GM21786 (cell line): ENCODE results near the gene ADORA1.

Experiments used
- ATAC-seq: cut with Tn5 transposase; IDR thresholded peaks from one replicate; pipeline ENCODE4 v1.9.1; 2021; ENCODE audit not compliant: unreplicated experiment

Gene ADORA1

DNA sequence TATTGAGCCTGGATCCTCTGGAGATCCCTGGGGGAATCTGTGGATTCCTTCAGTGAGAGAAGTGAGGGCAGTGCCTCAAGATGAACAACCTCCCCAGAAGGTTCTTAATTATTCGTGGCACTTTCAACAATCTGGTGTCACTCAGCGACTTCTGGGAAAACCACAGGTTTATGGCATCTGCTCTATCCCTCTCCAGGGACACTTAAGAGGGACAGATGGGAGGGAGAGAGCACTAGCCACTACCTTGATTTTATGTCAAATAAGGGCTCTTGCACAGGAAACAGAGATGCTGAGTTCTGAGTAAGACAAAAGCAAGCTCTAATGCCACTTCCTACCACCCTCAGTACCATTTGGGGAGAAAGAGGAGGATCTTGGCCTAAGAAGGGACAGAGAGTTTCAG lies 80.2 kb downstream of the ADORA1 start:
- no peak for ATAC-seq

DNA sequence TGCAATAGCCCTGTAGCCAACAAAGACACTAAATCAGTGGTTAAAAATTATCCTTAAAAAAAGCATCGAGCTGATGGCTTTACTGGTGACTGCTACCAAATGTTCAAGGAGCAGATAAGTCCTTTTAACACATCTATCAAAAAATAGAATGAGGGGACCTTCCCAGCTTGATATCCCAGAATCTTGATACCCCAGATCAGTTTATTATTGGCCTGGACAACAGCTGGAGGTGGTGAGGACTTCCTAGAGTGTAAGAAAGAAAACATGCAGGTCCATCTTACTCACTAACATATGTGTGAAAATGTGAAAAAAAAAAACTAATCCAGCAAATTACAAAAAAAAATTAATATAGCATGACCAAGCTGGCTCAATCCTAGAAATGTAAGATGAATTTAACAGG lies 80.7 kb downstream of the ADORA1 start:
- no peak for ATAC-seq

DNA sequence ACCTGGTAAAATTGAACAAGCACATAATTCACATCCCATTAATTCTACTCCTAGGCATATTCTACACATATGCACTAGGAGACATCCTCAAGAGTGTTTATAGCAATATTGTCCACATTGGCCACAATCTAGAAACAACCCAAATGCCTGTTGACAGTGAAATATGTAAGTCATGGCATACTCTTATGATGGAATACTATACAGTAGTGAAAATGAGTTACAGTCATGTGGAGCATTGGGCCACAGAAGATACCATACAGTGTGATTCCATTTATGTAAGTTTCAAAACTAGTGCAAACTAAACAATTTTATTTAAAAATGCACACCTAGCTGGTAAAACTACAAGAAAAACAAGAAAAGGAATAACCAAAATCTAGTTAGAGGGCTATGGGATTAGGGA lies 82.8 kb downstream of the ADORA1 start:
- ATAC-seq: no peak

DNA sequence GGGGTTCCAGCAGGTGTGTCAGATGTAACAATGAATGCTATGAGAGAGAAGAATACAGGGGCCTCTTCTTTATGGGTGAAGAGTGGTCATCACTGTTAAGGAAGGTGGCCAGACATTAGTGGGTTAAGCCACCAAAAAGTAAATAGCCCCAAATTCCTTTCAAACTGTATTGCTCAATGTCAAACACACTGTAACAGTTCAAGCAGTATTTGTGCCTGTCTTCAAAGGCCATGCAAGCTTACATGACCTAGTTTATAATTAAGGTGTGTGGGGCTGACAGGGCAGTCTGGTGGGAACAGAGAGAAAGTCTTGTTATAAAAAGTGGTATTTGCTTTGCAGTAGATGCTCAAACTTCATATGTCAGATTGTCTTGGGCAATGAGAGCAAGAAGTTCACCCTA lies 83.5 kb downstream of the ADORA1 start:
- ATAC-seq: no peak

DNA sequence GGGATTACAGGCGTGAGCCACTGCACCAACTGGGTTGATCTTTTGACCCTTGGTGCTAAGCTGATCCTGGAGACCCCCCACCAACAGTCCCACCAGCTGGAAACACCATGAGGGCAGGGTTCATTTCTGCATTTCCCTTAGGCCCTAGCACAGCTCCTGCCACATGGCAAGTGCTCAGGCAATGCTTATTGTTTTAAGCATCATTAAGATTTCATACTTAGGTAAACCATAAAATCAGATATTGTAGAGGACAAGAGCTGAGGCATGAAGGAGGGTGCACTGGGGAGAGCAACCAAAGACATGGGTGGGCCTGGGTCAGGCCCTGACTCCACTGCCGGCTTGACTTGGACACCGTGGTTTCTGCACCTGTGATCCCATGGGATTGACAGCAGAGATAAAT lies 84.3 kb downstream of the ADORA1 start:
- no peak for ATAC-seq

DNA sequence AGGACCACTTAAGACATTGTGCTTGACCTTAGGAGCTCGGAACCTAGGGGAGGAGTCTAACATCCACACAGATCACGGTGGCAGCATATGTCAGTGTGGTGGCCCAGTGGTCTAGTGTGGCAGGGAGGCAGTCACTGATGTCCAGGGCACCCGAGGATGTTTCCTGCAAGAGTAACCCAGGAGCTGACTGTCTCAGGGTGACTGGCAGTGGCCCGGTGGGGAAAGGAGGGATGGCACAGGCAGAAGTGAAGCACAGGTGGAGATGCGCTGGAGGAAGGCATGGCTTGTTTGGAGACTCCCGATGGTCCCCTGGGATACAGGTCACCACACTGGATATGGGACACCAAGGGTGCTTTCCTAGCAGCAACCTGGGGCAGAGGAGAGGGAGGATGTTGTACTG lies 85.6 kb downstream of the ADORA1 start:
- ATAC-seq: no peak

DNA sequence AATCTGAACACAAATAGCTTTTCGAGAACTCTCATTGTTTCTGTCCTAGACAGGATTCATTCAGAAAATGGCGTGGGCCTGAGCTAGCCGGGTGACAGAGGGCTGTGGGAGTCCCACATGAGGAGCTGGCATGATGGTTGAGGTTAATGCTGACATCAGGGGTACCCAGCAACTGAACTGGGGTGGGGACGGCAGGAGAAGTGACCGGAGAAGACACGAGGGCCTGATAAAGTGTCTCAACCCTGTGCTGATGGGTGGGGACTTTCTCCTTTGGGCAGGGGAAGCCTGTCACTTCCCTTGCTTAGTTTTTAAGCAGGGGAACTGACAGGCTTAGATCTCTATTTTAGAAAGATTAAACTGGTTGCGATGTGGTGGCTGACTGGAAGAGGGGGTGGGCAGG lies 87.3 kb downstream of the ADORA1 start:
- ATAC-seq: no peak

DNA sequence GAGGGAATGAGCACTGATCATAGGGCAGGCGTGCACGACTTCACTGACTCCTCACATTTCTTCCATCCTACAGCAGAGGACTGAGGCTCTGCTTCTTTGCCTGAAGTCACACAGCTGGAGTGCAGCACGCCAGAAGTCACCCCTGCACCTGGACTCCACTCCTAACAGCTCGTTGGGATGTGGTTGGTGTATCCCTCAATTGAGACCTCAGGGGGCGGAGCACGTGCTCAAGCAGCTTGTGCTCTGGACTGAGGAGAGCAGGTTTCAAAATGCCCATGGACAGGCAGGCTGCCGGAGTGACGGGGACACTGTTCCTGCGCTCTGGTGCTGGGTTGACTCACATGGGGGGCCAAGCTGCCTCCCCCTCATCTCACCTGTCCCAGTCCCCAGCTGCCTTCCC lies 88.0 kb downstream of the ADORA1 start:
- ATAC-seq: no peak

DNA sequence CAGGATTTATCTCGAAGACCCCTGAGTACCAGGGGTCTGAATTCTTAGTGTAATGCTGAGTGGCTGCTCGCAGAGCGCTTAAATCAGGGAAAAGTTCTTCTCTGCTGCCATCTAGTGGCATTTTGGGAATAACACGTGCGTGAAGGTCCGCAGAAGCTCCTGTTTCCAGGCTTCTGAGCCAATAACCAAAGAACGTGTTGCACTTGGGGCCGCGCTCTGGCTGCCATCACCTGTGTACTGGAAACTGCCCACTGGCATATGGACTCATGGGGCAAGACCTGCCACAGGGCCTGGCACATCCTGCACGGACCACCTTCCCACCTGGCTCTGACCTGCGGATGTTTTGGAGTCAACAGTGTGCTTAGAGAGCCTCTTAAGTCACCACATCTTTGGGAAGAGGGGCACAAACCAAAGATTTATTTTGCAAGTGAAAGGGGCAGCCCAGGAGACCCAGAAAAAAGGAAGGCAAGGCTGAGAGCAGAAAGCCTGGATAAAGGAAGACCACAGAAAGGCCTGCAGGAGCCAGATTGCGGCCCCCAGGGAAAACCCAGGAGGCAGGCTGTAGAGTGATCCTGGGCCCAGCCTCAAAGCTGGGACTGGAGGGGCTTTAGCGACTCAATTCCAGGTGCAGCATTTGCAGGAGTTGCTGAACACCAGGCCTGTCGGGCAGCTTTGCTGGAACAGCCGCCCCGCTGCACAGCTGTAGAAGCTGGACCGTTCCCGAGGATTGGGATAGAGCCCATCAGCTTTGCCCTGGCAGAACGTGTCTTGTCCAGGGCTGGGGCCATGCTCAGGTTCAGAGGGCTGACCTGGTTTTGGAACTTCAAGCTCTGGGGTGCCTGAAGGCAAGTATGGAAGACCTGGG lies 89.0 kb downstream of the ADORA1 start:
- ATAC-seq: no peak
